GM23248 (cell line): Measurements from ENCODE around the gene TWF2. TPM values are rescaled to one million over a fixed set of nuclear protein-coding genes. Genes with fewer than 3 reads are reported as not detected.

Experiments
- DNase-seq: peaks from one replicate; pipeline ENCODE4 v3.0.0-alpha.2; 2015
- H2AFZ ChIP-seq: fragments of 200-600 bp; sonication (generic); 2 replicates; pipeline ENCODE4 v1.6.1; 2016; ENCODE audit warnings: antibody characterized with exemption
- H3F3A ChIP-seq: fragments of 200-600 bp; sonication (generic); 2 replicates; pipeline ENCODE4 v1.6.1; 2016; ENCODE audit warnings: mild to moderate bottlenecking, antibody characterized with exemption, mixed run types; ENCODE audit not compliant: insufficient read depth
- H3K27ac ChIP-seq: fragments of 200-600 bp; sonication (generic); 2 replicates; pipeline ENCODE4 v1.5.1; 2016; ENCODE audit warnings: mild to moderate bottlenecking
- H3K27me3 ChIP-seq: fragments of 200-600 bp; sonication (generic); replicated peaks from 2 replicates; pipeline ENCODE4 v1.6.1; 2016; ENCODE audit warnings: mild to moderate bottlenecking; ENCODE audit not compliant: insufficient read depth
- H3K36me3 ChIP-seq: fragments of 200-600 bp; sonication (generic); 2 replicates; pipeline ENCODE4 v1.6.1; 2016; ENCODE audit warnings: low read depth, mild to moderate bottlenecking
- H3K4me1 ChIP-seq: fragments of 200-600 bp; sonication (generic); 2 replicates; pipeline ENCODE4 v1.6.1; 2016; ENCODE audit warnings: mild to moderate bottlenecking; ENCODE audit not compliant: insufficient read depth
- H3K4me2 ChIP-seq: fragments of 200-600 bp; sonication (generic); one replicate; pipeline ENCODE4 v1.6.1; 2016; ENCODE audit warnings: mild to moderate bottlenecking; ENCODE audit not compliant: unreplicated experiment
- H3K4me3 ChIP-seq: fragments of 200-600 bp; sonication (generic); 2 replicates; pipeline ENCODE4 v1.5.1; 2016; ENCODE audit warnings: mild to moderate bottlenecking
- H3K79me2 ChIP-seq: fragments of 200-600 bp; sonication (generic); 2 replicates; pipeline ENCODE4 v1.6.1; 2016; ENCODE audit warnings: mild to moderate bottlenecking; ENCODE audit not compliant: insufficient read depth
- H3K9ac ChIP-seq: fragments of 200-600 bp; sonication (generic); 2 replicates; pipeline ENCODE4 v1.6.1; 2016; ENCODE audit warnings: mild to moderate bottlenecking
- H3K9me2 ChIP-seq: fragments of 200-600 bp; sonication (generic); 2 replicates; pipeline ENCODE4 v1.6.1; 2016; ENCODE audit warnings: mixed run types, mild to moderate bottlenecking, moderate library complexity; ENCODE audit not compliant: insufficient read depth
- H3K9me3 ChIP-seq: fragments of 200-600 bp; sonication (generic); one replicate; pipeline ENCODE4 v1.6.1; 2017; ENCODE audit warnings: low read depth
- H4K20me1 ChIP-seq: fragments of 200-600 bp; sonication (generic); 2 replicates; pipeline ENCODE4 v1.6.0; 2016; ENCODE audit not compliant: insufficient read depth
- EZH2 ChIP-seq: fragments of 200-600 bp; sonication (generic); IDR thresholded peaks from 2 replicates; pipeline ENCODE4 v1.6.1; 2018; ENCODE audit warnings: antibody characterized with exemption, mild to moderate bottlenecking; ENCODE audit not compliant: insufficient read depth, poor library complexity, severe bottlenecking
- EZH2phosphoT487 ChIP-seq: fragments of 200-600 bp; sonication (generic); IDR thresholded peaks from 2 replicates; pipeline ENCODE4 v1.6.1; 2018; ENCODE audit warnings: antibody characterized with exemption, moderate library complexity, mild to moderate bottlenecking, low read depth; ENCODE audit not compliant: insufficient read depth
- WGBS, 2 experiments: methylation state at CpG; one replicate each; pipeline ENCODE4 v1.1.6; 2015 to 2017; ENCODE audit warnings: low lambda C conversion rate in 2 of 2, low coverage in 1 of 2; ENCODE audit errors: missing lambda C conversion rate in 2 of 2; 5-methylcytosine and 5-hydroxymethylcytosine counted together
- in situ Hi-C: fragments of 300-500 bp; cut with MboI; formaldehyde crosslinking; loops from 2 replicates; pipeline ENCODE4 v1.15.0; 2020
- polyA plus RNA-seq: library from polyadenylated mRNA; unstranded; fragments of >200 nt; fragmentation: Nextera tagmentation; extraction: Ambion mirVana; gene quantifications from 2 replicates; pipeline ENCODE4 v1.2.1, GENCODE V29; 2016
- total RNA-seq: library from RNA; depleted of rRNA; stranded (reverse); fragments of >200 nt; shearing (Covaris generic); gene quantifications from 2 replicates; pipeline ENCODE4 v1.2.3, GENCODE V29; 2014

TWF2 gene
- total and polyA plus RNA-seq, 2 experiments from 2014 or later = 95.1 to 137 TPM

DNA sequence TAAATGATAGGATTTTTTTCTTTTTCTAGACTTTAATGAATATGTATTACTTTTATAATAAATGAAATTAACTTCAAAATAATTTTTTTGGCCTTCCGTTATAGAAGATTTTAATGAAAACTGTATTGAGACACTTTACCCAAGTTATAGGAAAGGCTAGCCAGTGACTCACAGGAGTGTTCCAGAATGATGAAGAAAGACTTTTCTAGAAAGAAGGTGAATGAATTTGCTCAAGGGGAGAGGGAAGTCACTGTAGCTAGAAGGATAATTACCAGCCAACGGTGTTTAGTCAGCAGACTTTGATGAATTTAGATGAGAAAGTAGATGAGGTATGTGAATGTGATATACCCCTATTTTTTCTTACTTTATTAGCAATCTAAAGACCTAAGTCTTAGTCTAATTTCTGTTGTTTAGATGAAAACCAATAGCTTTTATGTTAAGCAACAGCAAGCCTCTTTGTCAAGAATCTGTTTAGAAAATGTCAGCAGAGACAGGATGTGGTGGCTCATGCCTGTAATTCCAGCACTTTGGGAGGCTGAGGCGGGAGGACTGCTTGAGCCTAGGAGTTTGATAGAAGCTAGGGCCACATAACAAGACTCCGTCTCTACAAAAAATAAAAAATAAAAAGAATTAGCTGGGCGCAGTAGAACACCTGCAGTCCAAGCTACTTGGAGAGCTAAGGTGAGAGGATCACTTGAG, 37.8 kb downstream of the TWF2 start:
- peak; percentile 33 for DNase-seq
- no peak overlapping the region for H2AFZ ChIP-seq
- TF ChIP-seq EZH2phosphoT487 = no peak
- no peak for TF ChIP-seq EZH2
- H3F3A ChIP-seq = peaks cover 25% of the 10 kb centered on the region
- no peaks in the 10 kb centered on the region for H3K9me3 ChIP-seq
- no peaks in the 10 kb centered on the region for H3K9me2 ChIP-seq
- peaks cover 17% of the 10 kb centered on the region for H3K4me1 ChIP-seq
- H4K20me1 ChIP-seq = no peaks in the 10 kb centered on the region
- no peak overlapping the region for H3K4me2 ChIP-seq
- no peak overlapping the region for H3K4me3 ChIP-seq
- peaks cover 27% of the 10 kb centered on the region for H3K79me2 ChIP-seq
- peaks cover 38% of the 10 kb centered on the region for H3K36me3 ChIP-seq
- no peaks in the 10 kb centered on the region for H3K27me3 ChIP-seq
- in situ Hi-C loops = no loop called here
- no peak overlapping the region for H3K27ac ChIP-seq
- no peak overlapping the region for H3K9ac ChIP-seq
- WGBS, 2 experiments = 89 to 93% methylated on average over 5 of the region's 5 CpGs

DNA sequence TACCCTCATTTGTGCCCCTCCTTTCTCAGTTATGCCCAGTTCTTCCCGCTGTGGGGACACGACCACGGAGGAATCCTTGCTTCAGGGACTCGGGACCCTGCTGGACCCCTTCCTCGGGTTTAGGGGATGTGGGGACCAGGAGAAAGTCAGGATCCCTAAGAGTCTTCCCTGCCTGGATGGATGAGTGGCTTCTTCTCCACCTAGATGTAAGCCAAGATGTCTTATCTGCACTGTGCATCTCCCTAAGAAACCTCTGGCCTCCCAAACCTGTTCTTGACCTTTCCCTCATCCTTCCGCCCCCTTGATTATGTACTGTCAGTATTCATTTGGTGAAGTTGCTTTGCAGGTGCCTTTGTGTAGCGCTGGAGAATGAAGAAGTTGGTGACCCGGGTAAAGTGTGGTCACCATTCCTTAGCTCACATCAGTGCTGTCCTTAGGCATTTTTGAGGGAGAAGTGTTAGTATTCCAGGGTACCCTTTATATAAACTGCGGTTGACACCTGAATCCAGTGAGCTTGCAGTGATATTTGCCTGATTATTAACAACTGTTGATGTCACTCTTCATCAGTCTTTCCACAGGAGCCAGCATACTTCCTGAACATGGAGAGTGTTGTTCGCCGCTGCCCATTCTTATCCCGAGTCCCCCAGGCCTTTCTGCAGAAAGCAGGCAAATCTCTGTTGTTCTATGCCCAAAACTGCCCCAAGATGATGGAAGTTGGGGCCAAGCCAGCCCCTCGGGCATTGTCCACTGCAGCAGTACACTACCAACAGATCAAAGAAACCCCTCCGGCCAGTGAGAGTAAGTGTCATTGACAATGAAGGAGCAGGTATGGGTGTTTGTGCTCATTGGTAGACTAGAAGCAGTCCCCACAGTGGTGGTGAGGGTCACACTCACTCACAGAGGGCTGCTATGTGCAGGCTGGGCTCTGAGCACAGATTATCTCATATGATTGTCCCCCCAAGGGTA, 40.0 kb downstream of the TWF2 start:
- peak overlapping the region; percentile 93 for H2AFZ ChIP-seq
- H3K4me3 ChIP-seq = peak overlapping the region; percentile 96
- TF ChIP-seq EZH2 = no peak
- no peak for TF ChIP-seq EZH2phosphoT487
- peaks cover 27% of the 10 kb centered on the region for H3K79me2 ChIP-seq
- no peaks in the 10 kb centered on the region for H3K9me3 ChIP-seq
- no peaks in the 10 kb centered on the region for H3K27me3 ChIP-seq
- no peaks in the 10 kb centered on the region for H3K9me2 ChIP-seq
- no peak overlapping the region for H3K27ac ChIP-seq
- H3K9ac ChIP-seq = peak overlapping the region; percentile 86
- peak overlapping the region; percentile 83 for H3K4me2 ChIP-seq
- H3K4me1 ChIP-seq = peaks cover 24% of the 10 kb centered on the region
- WGBS, 2 experiments = 43 to 44% methylated on average over 14 of the region's 14 CpGs
- peaks cover 16% of the 10 kb centered on the region; the same call in 1 of the 2 replicates for H3K36me3 ChIP-seq
- peak; percentile 34 for DNase-seq
- no peaks in the 10 kb centered on the region for H4K20me1 ChIP-seq
- in situ Hi-C loops = no loop called here
- peaks cover 23% of the 10 kb centered on the region for H3F3A ChIP-seq

DNA sequence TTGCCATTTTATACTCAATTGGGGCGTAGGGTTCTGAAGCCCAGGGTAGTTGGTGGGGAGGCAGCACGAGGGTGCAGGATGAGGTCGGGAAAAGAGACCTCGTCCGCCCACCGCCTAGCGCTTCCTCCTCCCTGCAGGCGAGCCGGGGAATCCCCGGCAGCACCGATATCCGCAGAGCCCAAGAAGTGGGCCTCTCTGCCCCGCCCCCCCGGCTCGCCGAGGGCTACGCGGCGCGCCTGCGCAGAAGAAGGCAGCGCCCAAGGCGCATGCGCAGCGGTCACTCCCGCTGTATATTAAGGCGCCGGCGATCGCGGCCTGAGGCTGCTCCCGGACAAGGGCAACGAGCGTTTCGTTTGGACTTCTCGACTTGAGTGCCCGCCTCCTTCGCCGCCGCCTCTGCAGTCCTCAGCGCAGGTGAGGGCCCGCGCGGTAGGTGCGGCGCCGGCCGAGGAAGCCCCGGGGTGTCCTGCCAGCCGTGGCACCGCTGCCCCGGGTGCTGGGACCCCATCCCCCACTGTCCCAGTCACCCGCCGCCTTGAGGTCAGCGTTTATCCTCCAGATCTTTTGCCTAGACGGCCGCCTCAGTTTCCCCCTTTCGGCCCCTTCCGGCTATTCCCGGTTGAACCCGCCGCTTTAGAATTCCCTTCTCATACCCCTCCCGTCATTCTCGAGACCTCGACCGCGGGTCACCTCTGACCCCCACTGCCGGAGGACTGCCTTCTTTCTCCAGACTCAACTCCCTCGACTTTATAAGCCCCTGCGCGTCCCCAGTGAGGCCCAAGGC, 40.9 kb downstream of the TWF2 start, which contains the start of gene ALAS1:
TSS of gene ALAS1 (plus strand) at position 319 of the 784 bp plus-strand sequence. CDS start 1,082 bp downstream, outside the sequence.
- DNase-seq = peak; percentile 93
- H3K4me2 ChIP-seq = peak within 1 kb of the TSS; percentile 83
- H3F3A ChIP-seq = peaks cover 23% of the 10 kb centered on the region
- no peaks in the 10 kb centered on the region for H3K9me2 ChIP-seq
- peaks cover 27% of the 10 kb centered on the region for H3K79me2 ChIP-seq
- no peaks in the 10 kb centered on the region for H3K27me3 ChIP-seq
- 2% methylated on average over 63 to 68 of the region's 71 CpGs for WGBS, 2 experiments
- in situ Hi-C loops = no loop called here
- H3K4me3 ChIP-seq = peak within 1 kb of the TSS; percentile 96
- TF ChIP-seq EZH2 (no peak), EZH2phosphoT487 (no peak)
- peaks cover 24% of the 10 kb centered on the region for H3K4me1 ChIP-seq
- H3K27ac ChIP-seq = no peak within 1 kb of the TSS
- peak within 1 kb of the TSS; percentile 86 for H3K9ac ChIP-seq
- H4K20me1 ChIP-seq = no peaks in the 10 kb centered on the region
- no peaks in the 10 kb centered on the region for H3K9me3 ChIP-seq
- H2AFZ ChIP-seq = peak within 1 kb of the TSS; percentile 93
- H3K36me3 ChIP-seq = peaks cover 7% of the 10 kb centered on the region; the same call in 1 of the 2 replicates

DNA sequence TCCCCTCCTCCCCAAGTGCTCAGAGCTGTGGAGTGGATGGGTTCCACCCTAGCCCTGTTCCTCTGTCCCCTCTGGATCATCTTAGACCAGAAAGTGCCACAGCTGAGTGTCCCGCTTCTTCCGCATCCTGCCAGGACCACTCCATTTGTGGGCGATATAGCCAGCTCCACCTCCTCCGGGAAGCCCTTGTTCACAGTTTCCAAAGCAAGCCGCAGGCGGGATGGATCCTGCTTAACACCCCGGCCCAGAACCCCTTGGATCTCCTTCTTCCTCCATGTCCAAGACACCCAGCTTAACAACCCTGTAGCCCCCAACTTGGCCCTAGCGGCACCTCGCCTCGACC, 41.5 kb downstream of the TWF2 start:
- H3K4me1 ChIP-seq = peaks cover 27% of the 10 kb centered on the region
- H4K20me1 ChIP-seq = no peaks in the 10 kb centered on the region
- H3K9me2 ChIP-seq = no peaks in the 10 kb centered on the region
- TF ChIP-seq EZH2 (no peak), EZH2phosphoT487 (no peak)
- no peaks in the 10 kb centered on the region for H3K27me3 ChIP-seq
- H3K79me2 ChIP-seq = peaks cover 27% of the 10 kb centered on the region
- H3F3A ChIP-seq = peaks cover 23% of the 10 kb centered on the region
- H3K9me3 ChIP-seq = no peaks in the 10 kb centered on the region
- peak overlapping the region; percentile 93 for H2AFZ ChIP-seq
- peak overlapping the region; percentile 96 for H3K4me3 ChIP-seq
- in situ Hi-C loops = no loop called here
- DNase-seq = no peak
- 42 to 45% methylated on average over 10 of the region's 10 CpGs for WGBS, 2 experiments
- peak overlapping the region; percentile 83 for H3K4me2 ChIP-seq
- no peak overlapping the region for H3K27ac ChIP-seq
- peak overlapping the region; percentile 86 for H3K9ac ChIP-seq
- peaks cover 2% of the 10 kb centered on the region; the same call in 1 of the 2 replicates for H3K36me3 ChIP-seq
